HG02678 (cell line): Measurements from ENCODE around the gene UNC119.
"Not testable (repeated sequence)": the region's sequence is repeated elsewhere in the genome, so short reads cannot be mapped to it uniquely, and the experiment has no call there.

Source experiments
- ATAC-seq: cut with Tn5 transposase; IDR thresholded peaks from one replicate; pipeline ENCODE4 v1.9.1; 2021; ENCODE audit warnings: mild to moderate bottlenecking, moderate library complexity; ENCODE audit not compliant: unreplicated experiment

Gene UNC119

GRCh38 chr17:28552176-28552999, at the start of gene UNC119:
UNC119 (minus strand) TSS chr17:28552624; CDS start chr17:28552557, 67 bp downstream.
- ATAC-seq, result peak; percentile 64

DNA sequence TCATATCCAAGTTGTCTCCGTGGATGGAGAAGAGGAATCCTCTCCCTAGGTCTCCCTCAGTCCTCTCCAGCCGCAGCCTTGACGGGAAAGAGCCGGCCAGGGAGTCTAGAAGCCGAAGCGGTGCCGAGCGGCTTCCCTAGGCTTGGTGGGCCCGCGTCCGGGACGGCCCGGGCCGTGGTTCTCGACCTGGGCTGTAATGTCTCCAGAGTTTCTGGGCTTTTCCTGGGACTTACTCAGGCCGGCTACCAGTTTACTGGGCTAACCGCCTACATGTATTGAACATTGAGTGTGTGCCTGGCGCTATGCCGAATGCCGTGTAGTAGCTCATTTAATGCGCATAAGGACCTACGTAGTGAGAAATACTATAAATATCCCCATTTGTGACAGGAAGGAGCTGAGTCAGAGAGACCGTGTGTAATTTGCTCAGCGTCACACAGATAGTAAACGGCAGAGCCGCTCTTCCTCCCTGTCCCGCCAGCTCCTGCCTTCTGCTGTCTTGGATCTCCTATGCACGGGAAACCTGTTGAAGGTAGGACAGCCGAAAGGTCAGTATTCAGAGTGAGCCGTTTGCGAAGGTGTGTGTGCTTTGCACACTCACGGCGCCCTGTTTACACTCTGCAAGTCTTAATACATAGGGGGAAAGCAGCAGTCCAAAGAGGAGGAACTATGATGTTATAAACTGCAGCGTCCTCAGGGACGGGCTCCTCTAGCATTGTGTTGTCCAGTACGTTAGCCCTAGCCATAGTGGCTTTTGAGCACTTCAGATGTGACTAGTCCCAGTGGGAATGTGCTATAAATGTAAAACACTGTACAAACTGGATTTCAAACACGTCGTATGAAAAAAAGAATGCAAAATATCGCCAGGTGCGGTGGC, 47.1 kb upstream of the UNC119 start:
- ATAC-seq, result peak; percentile 33

- peak; percentile 86 for ATAC-seq
Measured at GRCh38 chr17:28598799-28599310, 46.4 kb upstream of the UNC119 start, which contains the start of gene SPAG5. SPAG5 (minus strand) TSS chr17:28599025; CDS start chr17:28598946, 79 bp downstream.

DNA sequence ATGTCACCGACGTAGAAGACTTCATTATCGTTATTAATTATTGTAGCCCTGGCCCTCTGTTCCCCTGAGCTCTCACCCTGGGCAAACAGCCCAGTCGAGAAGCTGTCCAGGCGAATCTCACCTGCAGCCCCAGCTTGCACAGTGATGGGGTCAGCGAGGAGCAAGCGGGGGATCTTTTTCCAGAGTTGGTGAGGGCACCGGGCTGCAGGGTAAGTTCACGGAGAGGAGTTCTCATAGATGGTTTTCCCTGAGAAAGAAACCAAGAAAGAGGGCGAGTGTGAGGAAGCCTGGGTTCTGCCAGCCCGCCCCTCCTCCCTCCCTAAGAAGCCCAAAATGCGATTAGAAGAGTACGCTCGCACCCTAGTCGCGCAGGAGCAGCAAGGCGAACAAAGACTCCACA, 46.0 kb upstream of the UNC119 start:
- no peak for ATAC-seq

- ATAC-seq, result no peak
Measured at GRCh38 chr17:28597606-28598383, 45.4 kb upstream of the UNC119 start.

GRCh38 chr17:28592260-28592659, 39.8 kb upstream of the UNC119 start:
- no peak for ATAC-seq

DNA sequence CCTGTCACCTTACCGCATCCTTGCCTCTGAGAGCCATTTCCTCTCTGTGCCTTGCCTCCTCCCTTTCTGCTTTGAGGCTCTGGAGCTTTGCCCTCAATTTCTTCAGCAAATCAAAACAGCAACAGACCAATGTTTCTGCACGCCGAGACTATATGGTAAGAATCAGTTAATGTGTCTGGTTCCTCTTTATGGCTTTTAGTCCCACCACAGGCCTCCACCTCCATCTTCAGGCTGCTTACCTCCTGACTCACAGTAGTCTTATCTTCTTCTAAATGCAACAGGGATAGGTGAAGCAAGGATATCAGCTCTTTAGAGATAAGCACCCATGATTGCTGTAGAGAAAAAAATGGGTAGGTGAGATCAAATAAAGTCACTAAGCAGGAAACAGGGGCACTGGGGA, 33.4 kb upstream of the UNC119 start:
- ATAC-seq, result no peak

DNA sequence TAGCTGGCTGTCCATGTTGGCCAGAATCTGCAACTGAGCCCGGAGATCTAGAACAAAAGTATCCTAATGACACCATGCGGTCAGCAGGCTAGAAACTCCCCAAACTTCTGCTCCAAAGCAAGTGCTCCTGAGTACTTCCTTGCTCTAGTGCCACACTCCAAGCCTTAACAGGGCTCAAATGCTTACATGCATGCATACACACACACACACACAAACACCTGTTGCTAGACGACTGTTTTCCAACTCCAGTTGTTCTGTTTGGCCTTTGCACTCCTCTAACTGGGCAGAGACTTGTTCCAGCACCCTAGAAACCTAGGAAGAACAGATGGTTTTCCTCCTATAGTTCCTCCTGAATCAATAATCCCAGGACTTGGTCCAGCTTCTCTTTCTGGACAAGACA, 32.0 kb upstream of the UNC119 start:
- no peak for ATAC-seq

DNA sequence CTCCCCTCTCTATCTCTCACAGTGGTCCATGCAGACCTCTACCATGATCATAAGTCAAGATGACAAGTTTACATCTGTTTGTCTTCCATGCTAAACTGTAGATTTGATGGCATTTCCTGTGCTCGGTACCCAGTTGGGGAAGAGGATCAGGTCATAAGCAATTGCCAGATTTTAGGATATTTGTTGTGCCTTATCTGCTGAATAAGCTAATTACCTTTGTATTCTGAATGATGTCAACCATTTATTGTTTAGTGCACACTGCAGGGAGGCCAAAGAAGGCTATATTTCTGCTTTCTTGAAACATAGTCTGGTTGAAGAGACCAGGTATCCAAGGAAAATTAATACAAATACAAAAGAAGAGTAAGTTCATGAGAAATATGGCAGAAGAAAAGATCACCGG, 30.1 kb upstream of the UNC119 start:
- ATAC-seq, result no peak

GRCh38 chr17:28580959-28581358, 28.5 kb upstream of the UNC119 start:
- no peak for ATAC-seq

DNA sequence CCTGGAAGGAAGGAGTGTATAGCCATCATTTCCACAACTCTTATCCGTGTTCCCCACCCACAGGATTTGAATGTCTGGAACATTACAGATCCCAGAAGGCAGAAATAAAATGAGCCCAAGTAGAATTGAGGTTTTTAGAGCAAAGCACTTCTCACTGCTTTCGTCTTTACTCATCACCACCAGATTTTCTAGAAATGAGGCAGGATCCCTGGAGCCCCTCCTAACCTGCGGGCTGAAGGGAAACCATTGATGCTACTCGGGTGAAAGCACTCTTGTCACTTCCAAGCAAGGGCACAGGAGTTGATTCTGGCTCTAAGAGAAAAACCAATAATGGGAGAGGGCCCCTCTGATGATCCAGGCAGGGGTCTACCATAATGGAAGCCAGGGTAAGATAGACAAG, 27.1 kb upstream of the UNC119 start:
- no peak for ATAC-seq

DNA sequence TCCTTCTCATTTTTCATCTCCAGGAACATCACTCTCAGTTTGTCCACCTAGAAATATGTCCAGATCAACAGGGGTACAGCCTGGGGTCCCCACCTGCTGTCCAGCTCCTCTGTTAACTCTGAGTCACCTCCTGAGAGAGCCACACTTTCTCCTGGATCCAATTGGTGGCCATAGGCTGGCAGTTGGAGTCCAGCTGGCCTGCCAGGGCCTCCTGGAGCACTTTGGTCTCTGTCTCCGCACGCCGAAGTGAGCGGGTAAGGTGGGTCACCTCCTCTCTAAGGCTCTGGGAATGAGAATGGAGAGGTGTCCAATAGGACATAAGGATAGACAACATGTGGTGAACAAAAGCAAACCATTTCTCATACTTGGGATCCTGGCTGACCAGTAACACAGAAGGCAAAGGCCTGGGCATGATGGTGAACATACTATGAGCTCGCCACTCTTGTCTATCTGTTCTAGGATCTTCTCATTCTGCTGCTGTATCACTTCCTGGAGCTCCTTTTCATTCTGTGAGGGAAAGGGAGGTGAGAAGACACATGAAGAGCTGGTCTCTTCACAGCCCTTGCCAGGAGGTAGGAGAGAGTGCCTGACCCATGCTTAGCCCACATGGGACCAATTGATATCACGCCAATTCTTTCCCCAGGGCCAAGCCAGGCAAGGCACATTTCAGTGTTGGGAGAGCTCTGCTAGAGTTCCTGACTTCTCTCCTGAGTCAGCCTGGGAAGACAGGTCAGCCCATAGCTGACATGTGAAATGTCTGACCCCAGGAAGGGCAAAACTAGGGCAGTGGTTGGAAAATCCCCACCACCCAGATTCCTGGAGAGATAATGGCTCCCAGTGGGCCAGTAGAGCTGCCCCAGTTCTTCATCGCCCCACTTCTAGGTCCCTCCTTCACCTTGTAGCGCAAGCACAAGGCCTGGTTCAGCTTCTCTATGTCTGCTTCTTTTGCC, 26.1 kb upstream of the UNC119 start:
- ATAC-seq, result no peak

DNA sequence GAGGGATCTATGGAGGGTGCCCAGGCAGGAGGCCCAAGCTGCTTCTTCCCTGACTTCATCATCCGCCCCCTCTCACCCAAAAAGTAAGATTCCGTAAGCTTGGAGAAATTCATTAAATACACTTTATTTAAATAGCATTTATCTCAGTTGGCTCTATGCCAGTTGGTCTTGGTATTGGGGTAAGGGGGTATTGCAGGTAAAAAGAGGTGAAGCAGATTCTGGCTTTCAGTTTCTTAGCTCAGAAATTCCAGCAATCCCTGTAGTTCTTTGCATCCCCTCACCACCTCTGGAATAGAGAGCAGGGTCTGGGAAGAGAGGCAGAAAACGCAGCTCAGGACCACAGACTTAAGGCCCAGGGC, 25.0 kb upstream of the UNC119 start:
- no peak for ATAC-seq

DNA sequence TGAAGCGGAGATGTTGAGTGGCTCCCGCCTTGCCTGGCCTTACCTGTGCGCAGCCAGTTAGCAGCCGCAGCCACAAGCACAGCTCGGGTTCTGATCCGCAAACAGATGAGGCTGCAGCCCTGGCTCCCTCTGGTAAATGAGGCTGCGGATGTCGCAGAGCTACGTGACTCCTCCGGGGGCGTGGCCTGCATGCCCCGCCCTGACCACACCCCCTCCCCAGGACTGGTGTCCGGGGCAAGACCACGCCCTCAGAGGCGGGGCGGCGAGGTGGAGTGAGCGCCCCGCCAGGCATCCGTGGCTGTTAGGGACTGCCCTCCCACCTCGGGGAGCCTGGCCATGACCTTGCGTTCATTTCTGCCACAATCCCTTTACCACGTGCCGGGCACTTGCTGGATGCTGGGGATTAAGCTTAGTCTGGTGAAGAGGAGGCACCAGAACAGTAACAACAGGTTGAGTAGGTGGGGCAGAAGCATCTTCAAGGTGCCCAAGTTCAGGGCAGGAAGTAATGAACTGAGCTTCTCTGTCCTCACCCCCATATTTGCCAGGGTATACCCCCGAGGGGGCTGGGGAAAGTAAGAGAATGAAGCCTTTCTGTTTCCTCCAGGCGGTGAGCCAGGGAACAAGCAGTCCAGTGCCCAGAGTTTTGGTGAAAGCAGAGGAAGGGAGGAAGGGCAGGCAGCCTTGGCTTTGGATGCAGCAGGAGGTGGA, 24.5 kb upstream of the UNC119 start, which contains the start of gene ALDOC:
ALDOC (minus strand) TSS at position 138 of the 708 bp plus-strand sequence. CDS start 1,363 bp downstream, outside the sequence.
- peak; percentile 88 for ATAC-seq

DNA sequence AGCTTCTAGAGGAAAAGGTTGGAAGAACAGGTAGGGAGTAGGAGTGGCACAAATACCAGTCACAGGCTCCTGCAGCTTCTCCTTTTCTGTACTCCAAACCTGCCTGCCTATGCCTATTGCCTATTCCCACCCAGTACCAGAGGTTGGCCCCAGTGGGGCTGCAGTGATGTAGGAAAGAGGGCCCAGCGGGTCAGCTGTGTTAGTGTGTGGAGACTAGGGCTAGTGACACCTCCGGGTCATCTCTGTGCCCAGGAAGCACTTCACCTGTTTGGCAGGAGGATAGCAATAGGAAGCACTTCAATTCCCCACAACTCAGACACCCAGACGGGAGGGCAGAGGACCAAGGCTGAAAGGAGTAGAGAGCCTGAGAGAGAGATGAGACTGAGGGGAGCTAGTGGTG, 23.6 kb upstream of the UNC119 start:
- not testable (repeated sequence) for ATAC-seq

DNA sequence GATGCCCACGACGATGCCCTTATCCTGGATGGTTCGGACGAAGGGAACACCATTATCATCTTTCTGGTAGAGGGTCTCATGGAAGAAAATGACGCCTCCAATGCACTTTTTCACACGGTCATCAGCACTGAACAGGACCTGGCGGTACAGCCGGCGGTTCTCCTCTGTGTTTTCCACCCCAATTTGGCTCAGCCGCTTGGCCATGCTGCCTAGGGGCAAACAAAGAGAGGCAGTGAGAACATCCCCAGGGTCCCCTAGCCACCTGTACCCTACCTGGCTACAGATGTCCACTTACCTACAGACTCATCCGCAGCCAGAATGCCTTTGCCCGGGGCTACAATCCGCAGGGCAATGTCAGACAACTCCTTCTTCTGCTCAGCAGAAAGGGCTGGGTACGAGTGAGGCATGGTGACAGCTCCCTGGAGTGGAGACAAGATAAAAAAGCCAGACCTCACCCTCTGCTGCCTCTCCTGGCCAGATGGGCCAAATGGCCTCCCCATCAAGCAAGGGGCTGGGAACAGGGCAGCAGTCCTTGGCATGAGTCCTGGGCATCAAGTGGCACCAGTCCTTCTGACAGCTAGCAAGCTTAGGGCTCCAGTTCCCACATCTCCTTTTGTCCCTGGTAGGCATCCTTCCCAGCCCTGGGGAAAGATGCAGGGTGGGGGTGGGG, 22.8 kb upstream of the UNC119 start:
- ATAC-seq, result no peak

DNA sequence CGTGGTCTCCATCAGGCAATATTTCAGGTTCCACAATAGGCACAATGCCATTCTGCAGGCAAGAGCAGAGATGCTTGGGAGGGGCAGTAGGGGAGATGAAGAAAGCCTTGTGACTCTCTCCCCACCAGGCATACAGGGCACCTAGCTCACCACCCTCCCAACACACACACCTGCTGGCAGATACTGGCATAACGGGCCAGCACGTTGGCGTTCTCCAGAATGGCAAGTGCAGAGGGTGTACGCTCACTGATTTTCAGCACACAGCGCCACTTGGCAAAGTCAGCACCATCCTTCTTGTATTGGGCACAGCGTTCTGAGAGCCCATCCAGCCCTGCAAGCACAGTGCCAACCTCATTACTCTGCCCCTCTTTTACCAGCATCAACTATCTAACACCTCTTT, 22.1 kb upstream of the UNC119 start:
- no peak for ATAC-seq

- ATAC-seq, result no peak
Measured at GRCh38 chr17:28573966-28574480, 21.6 kb upstream of the UNC119 start.
